Glomerular visceral epithelial cell (primary cell): ENCODE data around the gene UQCRHL.
"Not testable (repeated sequence)": the region's sequence is repeated elsewhere in the genome, so short reads cannot be mapped to it uniquely, and the experiment has no call there.

Experiments used
- DNase-seq: peaks from one replicate; pipeline ENCODE4 v3.0.0-alpha.2; 2016; ENCODE audit errors: extremely low spot score

Gene UQCRHL

DNA sequence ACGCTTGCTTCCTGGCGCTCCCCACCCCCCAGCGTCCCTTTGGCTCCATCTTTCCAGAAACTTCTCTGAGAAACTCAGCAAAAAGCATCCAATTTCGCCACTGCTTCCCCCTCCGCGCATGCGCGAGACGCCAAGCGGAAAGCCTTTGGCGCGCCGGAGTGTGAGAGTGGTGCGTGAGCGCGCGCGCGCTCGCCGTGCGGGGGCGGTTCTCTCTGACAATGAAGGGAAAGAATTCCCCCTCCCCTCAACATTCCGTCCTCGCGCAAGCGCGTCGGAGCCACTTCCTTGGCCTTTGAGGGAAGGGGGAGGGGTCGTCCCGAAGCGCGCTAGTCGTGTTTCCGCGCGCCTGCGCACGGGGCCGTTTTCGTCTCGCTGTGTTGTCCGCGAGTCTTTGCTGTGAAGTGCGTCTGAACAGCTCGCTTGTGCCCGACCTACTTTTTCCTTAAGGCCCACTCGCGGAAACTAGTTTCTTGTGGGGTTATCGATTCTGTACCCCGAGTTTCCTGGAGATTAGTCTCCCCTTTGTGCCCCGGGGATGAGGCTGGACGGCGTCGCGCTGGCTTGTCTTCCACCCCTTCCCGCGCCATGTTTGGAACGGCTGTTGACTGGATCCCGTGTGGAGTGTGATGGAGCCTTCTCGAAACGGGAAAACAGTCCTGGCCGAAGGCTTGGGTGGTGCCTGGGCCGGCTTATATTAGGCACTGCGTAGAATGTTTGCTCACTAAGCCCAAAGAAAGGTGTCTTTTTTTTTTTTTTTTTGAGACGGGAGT, 28.5 kb upstream of the UQCRHL start:
- peak; percentile 99 for DNase-seq

DNA sequence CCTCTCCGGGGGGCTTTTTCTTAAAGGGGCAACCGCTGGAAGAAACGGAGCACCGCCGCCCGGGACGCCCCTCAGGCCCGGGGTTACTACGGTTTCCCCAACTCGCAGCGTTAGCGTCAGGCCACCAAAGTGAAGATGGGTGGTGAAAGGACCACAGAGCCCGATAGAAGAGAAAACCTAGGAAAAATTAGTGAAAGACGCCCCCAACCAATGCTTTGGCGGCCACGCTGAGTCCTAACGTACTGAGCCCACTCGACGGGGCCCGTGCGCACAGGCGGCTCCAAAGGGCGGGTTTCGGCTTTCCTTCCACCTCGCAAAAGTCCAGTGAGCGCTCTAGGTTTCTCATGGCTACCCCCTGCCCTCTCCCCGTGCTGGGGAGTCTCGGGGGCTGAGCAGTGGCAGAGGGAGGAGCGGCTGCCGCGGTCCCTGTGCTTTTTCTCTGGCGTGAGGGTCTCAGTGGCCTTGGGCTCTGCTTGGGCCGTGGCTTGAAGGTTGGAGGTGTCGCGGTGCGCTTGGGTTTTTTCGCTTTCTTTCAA, 27.8 kb upstream of the UQCRHL start:
- no peak for DNase-seq

DNA sequence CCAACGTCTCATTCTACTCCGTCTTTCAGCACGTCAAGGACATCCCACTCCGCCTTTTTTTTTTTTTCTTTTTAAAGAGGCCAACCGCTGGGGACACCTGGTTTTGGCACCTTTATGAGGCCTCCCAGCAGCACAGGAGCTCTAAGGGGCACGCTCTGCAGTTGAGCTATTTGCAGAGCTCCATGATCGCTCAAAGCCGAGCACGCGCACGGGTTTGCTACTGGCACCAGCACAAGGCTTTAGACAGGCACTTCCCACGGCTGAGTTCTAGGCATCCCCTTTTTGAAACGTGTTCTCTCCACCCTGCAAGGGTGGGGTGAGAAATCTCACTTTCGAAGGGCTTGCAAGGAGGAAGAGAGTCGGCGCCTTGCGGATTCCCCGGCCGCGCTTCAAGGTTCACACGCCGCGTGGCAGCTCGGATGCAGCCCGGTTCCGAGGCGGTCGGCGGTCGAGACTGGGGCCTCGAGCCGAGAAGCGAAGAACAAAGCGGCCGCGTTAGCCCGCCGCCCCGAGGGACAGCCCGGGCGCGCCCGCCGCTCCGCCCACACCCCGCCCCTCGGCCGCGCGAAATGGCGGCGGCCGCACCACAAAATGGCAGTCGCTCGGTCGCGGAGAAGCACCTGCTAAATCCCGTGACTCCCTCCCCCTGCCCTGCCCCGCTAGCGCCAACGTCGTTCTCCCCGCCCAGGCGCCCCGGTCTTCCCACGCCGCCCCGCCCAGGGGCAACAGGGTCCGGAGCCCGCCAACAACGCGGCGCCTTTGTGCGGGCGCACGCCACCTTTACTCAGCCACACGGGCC, 27.2 kb upstream of the UQCRHL start:
- peak; percentile 93 for DNase-seq

DNA sequence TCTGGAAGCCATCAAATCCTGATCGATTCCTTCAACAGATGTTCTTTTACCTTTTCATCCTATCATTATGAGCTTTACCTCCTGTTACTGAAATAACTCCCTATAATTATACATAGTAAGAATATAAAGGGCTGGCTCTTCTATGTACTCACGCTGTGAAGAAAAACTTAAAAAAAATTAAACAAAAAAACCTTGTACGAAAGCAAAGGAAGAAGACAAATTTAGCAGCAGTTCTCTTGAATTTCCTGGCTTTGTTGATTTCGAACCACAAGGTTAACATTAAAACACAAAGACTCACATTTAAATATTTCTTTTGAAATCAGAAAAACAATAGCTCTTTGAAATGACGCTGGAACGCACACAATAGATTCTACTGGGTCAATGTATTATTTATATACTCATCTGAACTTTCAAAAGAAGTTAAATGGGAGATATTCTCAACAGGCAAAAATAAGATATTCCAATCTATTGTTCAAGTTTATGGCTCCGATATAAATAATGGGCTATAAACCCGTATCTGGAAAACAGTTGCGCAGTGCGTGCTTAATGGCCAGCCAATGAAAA, 26.5 kb upstream of the UQCRHL start:
- no peak for DNase-seq

DNA sequence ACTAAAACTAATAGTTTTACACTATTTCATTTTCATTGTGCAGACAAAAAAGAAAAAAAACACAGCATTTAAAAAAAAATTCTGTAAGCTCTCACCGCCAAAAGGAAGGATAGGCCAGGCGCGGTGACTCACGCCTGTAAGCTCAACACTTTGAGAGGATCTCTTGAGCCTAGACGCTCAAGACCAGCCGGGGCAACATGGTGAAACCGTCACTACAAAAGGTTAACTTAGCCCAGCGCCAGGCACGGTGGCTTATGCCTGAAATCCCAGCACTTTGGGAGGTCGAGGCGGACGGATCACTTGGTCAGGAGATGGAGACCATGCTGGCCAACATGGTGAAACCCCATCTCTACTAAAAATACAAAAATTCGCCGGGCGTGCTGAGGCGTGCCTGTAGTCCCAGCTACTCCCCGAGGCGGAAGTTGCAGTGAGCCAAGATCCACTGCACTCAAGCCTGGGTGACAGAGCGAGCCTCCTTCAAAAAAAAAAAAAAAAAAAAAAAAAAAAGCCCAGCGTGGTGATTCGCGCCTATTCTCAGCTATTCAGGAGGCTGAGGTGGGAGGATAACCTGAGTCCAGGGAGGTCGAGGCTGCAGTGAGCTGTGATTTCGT, 25.7 kb upstream of the UQCRHL start:
- DNase-seq, result no peak

DNA sequence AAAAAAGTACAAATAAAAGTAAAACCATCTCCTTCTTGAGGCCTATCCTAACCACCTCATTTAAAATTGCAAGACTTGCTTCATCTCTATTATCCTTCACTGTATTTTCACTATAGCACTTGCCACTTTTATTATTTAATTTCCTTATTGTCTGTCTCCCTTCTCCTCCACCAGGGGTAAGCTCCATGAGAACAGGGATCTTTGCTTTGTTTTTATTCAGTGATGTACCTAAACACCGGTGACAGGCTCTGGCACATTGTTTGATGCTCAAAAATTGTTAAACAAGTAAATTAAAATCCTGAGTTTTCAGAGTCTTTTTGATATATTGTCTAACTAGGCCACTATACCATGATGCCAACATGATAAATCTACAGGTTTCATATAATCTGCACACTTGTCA, 22.8 kb upstream of the UQCRHL start:
- DNase-seq, result no peak

DNA sequence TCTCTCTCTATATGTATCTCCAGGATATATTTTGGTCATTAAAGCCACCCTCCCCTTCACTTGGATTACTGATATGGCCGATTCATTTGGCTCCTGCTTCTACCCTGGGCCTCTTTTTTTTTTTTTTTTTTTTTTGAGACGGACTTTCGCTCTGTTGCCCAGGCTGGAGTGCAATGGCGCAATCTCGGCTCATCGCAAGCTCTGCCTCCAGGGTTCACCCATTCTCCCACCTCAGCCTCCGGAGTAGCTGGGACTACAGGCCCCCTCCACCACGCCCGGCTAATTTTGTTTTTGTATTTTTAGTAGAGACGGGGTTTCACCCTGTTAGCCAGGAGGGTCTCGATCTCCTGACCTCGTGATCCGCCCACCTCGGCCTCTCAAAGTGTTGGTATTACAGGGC, 21.5 kb upstream of the UQCRHL start:
- not testable (repeated sequence) for DNase-seq

DNA sequence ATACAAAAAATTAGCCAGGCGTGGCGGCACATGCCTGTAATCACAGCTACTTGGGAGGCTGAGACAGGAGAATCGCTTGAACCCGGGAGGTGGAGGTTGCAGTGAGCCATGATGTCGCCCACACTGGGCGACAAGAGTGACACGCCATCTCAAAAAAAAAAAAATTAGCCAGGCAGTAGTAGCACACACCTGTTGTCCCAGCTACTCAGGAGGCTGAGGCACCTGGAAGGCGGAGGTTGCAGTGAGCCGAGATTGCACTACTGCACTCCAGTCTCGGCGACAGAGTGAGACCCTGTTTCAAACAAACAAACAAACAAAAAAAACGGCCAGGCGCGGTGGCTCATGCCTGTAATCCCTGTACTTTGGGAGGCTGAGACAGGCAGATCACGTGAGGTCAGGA, 20.1 kb upstream of the UQCRHL start:
- not testable (repeated sequence) for DNase-seq

DNA sequence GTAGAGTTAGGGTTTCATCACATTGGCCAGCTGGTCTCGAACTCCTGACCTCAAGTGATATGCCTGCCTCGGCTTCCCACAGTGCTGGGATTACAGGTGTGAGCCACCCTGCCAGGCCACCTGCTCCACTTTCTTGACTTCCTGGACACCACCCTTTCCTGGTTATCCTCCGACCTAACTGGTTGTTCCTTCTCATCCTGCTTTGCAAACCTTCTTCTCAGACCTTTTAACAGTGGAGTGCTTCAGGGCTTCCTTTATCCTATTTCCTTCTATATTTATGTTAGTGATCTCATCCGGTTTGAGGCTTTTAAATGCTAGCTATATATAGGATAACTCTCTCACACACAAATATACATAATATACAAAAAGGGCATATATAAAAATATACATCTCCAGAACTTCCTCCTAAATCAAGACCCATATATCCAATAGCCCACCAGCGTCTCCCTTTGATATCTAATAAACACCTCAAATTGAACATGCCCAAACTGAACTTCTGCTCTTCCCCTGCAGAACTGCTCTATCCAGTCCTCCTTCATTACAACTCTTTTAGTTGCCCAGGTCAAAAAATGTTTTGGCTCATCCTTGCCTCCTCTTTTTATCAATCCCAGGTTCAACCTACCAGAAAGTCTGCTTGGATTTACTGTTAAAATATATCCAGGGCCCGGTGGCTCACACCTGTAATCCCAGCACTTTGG, 19.5 kb upstream of the UQCRHL start:
- DNase-seq, result no peak

DNA sequence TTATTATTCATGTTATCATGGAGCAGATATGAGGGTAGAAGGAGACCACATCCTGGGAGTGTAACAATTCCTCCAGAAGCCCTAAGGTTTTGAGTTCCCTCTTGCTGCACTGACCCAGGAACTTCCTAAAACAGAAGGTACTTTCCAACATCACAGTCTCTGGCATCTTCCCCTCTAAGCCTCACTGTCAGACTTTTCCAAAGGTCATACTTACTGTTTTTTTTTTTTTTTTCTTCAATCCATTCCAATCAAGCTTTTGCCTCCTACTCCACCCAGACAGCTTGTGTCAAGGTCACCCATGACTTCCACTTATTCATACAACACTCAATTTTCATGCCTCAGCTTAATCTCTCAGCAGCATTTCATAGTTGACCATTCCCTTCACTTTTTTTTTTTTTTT, 18.4 kb upstream of the UQCRHL start:
- DNase-seq, result peak; percentile 34

DNA sequence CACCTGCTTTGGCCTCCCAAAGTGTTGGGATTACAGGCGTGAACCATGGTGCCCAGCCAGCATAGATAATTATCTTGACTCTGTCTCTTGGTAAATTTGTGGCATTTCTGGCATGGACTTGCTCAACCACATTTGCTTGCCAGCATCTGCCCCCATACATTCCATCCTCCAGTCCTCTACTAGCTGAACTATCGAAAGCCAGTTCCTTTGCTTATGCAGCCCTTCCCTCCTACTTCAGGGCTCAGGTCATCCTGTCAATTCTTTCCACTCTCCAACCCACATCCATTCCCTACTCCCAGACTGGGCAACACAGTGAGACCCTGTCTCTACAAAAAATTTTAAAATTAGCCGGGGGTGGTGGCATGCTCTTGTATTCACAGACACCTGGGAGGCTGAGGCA, 13.0 kb upstream of the UQCRHL start:
- DNase-seq, result peak; percentile 30

DNA sequence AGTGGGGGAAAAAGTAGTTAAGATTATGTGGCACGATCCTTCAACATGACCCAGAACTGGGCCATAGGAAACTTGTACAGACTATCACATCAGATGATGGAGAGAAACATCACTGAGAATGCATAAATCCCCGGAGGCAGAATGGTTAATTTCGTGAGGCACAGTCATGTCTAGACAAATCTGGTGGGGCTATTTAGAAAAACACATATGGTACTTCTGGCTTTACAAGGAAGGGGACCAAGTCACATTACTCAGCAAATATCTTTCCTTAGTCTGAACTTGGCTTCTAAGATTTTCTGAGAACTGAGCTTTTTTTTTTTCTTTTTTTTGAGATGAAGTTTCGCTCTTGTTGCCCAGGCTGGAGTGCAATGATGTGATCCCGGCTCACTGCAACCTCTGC, 9.2 kb upstream of the UQCRHL start:
- DNase-seq, result no peak

DNA sequence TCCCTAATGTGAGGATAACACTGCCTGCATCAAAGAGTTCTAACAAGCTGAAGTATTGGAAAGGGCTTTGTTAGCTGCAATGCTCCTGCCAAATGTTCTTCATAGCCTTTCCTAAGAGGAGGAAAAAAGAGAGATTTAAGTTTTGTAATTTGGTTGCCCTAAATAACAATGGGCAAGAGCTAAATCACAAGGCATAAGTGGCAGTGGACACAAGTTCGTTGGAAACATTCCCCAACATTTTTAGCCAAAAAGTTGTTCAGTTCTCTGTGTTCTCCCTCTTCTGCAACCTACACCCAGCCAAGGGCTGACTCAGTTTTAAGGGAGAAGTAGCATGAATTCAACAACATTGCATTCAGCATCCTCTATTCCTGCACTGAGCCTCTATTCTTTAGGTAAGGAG, 2.6 kb upstream of the UQCRHL start:
- DNase-seq, result no peak

DNA sequence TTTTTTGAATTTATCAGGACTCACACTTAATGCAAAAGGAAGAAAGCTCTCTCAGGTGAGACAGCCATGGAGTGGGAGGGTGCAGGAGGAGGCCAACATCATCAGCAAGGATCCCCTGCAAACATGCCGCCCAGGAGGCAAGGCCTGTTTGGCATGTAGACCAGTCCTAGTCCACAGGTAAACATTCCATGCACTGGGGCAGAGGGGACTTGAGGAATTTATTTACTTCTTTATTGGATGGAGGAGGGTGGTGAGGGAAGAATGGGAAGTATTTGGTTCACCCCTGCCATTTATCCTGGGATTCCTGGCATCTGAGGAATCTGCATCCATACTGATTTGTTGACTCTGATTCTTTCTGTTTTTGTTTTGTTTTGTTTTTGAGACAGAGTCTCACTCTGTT, 1.5 kb upstream of the UQCRHL start:
- no peak for DNase-seq

DNA sequence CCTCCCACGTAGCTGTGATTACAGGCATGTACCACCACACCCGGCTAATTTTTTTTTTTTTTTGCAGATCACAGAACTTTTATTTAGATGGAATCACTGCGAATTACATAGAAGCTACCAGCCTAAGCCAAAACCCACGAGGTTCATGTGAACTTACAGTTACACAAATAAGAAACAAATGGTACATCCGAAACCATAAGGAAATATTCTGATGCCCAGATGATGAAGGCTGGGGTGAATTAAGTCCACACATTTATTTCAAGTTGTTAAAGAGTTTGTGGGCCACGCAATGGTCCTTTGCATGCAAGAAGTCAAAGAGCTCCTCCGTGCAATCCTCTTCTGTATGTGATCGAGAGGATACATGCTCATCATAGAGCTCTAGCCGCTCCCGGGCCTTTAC, 328 bp downstream of the UQCRHL start:
- DNase-seq, result no peak

DNA sequence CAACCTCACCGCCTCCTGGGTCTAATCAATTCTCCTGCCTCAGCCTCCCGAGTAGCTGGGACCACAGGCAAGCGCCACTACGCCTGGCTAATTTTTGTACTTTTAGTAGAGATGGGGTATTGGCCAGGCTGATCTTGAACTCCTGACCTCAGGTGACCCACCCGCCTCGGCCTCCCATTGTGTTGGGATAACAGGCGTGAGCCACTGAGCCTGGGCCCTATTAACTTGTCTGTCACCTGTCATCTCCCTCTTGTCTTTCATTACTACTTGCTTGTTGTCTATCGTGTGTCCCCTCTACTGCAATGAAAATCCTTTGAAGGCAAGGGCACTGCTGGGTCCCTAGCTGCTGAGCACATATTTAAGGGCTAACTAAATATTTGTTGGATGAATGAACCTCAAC, 3.4 kb downstream of the UQCRHL start:
- no peak for DNase-seq

DNA sequence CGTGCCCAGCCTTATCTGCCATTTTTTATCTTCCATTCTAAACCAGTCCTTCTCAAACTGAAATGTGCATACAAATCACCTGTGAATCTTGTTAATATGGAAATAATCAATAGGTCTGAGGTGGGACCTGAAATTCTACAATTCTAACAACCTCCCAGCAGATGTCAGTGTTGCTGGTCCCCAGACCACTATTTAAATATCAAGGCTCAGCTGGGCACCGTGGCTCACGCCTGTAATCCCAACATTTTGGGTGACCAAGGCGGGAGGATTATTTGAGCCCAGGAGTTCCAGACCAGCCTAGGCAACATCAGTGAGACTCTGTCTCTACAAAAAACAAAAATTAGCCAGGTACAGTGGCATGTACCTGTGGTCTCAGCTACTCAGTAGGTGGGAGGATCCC, 4.1 kb downstream of the UQCRHL start:
- peak; percentile 29 for DNase-seq

DNA sequence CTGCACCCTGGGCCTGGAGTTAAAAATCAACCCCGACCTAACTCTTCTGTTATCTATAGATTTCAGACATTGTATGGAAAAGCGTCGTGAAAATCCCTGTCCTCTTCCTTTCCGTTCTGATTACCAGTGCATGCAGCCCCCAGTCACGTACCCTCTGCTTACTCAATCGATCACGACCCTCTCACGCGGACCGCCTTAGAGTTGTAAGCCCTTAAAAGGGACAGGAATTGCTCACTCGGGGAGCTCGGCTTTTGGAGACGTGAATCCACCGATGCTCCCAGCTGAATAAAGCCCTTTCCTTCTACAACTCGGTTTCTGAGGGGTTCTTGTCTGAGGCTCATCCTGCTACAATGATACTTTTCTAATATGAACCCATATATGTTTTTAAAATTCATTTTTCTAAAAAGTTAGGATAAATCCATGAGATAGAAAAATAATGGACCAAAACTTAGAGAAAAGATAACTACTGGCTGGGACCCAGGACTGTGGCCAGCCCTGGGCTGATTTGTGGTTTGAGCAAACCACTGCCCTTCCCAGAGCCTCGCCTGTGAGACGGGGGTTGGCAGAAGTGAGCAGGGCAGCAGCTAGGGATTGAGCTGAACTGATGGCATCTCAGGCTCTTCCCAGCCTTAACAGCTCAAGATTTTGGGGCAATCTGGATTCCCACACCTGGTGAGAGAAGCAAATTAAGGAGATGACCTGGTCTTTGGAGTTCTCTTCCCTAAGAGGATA, 5.0 kb downstream of the UQCRHL start:
- DNase-seq, result peak; percentile 72

DNA sequence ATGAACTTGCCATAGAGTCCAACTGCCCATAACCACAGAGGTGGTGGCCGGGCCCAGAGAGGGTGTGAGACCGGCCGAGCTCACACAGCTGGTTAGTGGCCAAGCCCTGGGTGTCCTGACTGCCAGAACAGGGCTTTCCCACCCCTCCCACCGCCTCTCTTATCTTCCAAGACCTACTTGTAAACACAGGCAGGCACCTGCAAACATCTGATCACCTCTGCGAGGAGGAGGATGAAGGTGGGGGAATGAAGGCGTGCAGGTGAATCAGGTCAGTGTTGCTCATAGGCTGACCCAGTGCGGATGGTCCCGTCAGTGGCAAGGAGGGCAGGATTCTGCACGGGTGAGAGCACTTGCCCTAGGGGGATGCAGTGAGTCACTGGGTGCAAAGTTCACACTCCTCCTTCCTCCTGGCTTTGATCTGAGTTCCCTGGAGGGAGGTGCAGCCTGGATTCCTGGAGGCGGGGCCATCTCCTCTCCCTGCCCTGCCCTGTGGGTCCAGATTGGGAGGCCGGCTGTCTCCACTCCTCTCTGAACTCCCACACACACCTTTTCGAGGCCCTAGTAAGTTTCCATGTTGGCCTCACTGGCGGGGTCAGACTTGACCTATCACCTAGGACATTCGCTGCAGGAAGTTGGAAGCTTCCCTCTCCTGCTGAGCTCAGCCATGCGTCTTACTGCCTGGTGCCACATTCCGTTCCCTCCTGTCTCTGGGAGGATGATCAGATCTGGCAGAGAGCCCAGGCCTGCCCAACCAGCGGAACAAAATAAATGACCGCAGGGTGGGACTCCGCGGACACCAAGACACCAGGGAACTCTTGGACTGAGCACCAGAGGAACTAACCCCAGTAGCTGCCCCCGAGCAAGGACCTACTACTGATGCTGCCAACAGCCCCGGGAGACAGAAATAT, 7.3 kb downstream of the UQCRHL start:
- peak; percentile 98 for DNase-seq
